OCI-M2 (cell line): Measurements from ENCODE around the gene INVS.
A peak's percentile ranks its signal among the peaks of the same experiment; 100 is the strongest.
"Not testable (repeated sequence)": the region's sequence is repeated elsewhere in the genome, so short reads cannot be mapped to it uniquely, and the experiment has no call there.

ENCODE experiments used
- DNase-seq: peaks from one replicate; lab custom pipeline; 2025; ENCODE audit not compliant: unreplicated experiment; lab: John Stamatoyannopoulos, UW

INVS gene, protein sequence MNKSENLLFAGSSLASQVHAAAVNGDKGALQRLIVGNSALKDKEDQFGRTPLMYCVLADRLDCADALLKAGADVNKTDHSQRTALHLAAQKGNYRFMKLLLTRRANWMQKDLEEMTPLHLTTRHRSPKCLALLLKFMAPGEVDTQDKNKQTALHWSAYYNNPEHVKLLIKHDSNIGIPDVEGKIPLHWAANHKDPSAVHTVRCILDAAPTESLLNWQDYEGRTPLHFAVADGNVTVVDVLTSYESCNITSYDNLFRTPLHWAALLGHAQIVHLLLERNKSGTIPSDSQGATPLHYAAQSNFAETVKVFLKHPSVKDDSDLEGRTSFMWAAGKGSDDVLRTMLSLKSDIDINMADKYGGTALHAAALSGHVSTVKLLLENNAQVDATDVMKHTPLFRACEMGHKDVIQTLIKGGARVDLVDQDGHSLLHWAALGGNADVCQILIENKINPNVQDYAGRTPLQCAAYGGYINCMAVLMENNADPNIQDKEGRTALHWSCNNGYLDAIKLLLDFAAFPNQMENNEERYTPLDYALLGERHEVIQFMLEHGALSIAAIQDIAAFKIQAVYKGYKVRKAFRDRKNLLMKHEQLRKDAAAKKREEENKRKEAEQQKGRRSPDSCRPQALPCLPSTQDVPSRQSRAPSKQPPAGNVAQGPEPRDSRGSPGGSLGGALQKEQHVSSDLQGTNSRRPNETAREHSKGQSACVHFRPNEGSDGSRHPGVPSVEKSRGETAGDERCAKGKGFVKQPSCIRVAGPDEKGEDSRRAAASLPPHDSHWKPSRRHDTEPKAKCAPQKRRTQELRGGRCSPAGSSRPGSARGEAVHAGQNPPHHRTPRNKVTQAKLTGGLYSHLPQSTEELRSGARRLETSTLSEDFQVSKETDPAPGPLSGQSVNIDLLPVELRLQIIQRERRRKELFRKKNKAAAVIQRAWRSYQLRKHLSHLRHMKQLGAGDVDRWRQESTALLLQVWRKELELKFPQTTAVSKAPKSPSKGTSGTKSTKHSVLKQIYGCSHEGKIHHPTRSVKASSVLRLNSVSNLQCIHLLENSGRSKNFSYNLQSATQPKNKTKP

DNA sequence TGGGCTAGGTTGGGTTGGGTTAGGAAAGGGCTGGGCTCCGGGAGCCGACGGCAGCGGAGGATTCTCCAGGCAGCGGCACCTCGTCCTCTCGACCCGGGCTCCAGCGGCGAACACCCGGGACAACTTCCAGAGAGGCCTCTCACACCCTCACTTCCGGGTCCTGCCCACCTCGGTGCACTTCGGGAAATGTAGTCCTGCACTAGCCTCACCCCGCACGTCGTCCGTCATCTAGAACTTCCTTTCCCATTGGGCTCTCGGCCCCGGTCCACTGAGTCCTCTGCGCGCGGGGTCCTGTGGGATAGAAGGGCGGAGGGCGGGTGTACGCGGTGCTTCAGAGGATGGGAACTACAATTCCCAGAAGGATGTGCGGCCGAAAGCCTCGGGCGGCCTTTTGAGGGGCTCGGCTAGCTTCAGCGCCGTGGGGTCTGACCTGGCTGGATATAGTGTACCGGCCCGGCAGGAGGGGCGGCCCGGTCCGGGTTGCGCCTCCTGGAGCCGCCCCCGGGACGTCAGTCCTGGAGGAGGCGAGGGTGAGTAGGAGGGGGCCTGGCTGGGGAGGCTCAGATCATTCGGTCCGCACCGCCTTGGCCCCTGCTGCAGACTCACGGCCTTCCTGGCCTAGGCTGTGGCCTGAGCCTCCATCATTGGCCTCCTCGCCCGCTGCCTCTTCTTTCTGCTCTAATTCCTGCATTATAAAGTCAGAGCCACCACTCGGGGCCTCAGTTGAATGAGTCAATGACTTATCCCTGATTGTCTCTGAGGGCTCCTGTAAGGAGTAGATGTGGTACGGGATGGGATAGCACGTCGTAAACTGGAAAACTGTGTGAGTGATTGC, at the start of gene INVS, which contains the start of gene ERP44:
Gene INVS (plus strand): TSS at position 357 of the 835 bp plus-strand sequence. CDS start 5,279 bp downstream, outside the sequence.
Gene ERP44 (minus strand): TSS at position 114 of the 835 bp plus-strand sequence. CDS start 160 bp downstream, outside the sequence.
- peak; percentile 61 for DNase-seq

DNA sequence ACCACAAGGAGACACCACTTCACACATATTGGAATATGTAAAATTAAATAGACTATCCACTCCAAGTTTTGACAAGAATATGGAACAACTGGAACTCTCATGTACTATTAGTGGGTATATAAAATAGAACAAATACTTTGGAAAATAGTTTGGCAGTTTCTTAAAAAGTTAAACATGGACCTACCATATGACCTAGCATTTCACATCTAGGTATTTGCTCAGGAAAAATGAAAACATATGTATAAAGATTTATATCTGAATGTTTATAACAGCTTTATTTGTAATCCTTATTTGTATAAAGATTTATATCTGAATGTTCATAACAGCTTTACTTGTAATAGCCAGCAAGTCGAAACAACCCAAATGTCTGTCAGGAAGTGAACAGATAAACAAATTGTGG, 49.5 kb upstream of the INVS start:
- DNase-seq = no peak

DNA sequence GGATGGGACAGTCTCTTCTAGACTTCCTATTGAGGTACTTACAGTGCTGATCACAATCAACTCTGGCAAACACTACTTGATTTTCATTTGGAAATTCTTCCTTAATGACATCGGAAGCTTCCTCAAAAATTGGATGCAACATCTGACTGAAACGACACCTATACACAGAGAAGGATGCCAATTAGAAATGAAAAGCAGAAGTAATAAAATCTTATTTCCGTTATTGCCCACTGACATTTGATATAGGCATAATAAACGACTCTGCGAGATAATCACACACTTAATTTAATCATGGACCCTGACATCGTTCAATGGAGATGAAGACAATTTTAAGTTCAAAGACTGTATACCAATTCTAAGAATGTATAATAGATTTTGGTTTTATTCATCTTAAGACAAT, 46.7 kb upstream of the INVS start:
- DNase-seq = no peak

DNA sequence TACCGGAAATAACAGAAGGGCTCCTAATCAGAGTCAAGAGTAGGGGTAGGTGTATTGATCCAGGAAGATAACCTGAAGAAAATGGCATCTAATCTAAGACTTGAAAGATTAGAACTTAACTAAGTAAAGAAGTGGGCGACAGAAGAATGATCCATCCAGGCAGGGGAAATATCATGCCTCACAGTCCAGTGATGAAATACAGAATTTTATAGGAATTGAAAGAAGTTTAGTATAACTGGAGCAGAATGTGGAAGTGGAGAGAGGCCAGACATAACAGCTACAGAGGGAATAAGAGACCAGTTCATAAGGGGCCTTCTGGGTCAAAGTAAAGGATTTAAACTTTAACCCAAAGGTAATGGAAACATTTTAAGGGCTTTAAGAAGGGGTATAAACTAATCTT, 42.5 kb upstream of the INVS start:
- DNase-seq = no peak

DNA sequence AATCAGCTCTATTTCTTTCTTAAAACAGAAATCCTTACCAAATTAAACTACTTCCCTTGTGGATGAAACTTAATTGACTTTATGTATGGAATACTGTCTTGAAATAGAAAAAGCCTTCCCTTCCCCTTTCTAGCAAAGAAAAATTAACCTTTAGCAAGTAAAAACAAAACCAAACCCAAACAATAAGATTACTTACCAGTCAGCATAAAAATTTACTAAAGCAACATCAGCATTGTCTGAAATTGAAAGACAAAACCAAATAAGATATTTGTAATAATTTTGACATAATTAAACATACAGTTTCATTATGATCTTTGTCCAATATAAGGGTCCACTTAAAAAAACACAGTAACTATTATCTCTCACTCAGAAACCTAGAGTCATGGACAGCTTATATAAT, 41.4 kb upstream of the INVS start:
- no peak for DNase-seq

DNA sequence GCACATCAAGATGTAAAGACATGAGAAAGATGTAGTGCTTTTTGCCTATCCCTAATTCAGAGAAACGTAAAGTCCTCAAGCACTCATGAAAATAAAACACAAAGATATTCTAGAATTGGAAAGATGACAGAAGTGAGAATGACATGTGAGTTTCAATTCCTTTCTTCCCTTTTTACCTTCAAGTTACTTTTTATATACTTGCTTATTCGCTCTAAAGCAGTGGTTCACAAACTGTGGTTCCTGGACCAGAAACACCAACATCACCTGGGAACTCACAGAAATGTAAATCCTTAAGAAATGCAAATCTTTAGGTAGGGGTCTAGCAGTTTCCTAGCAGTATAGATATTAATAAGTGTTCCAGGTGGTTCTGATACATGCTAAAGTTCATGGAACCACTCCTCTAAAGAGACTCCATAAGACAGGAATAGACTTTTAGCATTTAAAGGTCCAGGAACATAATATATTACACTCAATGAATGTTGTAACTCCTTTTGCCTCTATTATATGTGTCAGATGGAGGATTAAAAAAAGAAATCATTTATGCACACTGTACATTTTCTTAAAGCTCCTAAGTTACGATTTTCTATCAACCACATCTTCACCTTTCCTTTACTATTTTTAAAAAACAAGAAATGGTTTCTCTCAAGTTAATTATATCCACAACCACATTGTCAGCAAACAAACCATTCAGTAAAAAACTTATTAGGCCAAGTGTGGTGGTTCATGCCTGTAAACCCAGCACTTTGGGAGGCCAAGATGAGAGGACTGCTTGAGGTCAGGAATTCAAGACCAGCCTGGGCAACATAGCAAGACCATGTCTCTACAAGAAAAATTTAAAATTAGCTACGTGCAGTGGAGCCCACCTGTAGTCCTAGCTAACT, 40.1 kb upstream of the INVS start:
- no peak for DNase-seq

DNA sequence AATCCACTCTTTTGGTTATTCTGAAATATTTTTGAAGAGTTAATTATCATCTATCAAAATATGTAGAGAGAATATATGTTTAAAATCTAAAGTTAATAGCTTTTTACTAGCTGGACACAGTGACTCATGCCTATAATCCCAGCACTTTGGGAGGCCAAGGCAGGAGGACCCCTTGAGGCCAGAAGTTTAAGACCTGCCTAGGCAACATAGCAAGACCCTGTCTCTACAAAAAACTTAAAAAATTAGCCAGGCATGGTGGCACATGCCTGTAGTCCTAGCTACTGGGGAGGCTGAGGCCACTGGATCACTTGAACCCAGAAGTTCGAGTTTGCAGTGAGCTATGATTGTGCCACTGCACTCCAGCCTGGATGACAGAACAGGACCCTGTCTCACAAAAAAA, 36.4 kb upstream of the INVS start:
- not testable (repeated sequence) for DNase-seq

DNA sequence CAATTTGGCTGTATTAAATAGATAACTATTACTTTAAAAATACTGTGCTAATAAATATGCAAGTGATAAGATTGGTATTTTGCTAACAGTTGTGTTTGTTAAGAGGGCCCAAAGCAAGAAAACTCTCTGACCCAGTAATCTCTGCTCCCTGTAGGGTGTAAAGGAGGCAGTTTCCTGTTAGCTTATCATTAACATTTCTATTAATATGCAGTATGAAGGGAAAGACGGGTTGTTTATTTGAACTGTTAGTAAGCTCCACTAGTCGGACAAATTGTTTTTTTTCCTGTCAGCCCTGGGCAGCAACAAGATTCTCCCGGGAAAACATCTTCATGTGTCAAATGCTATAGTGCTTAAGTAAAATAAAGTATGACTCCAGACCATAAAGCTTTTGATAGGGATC, 35.9 kb upstream of the INVS start:
- no peak for DNase-seq

DNA sequence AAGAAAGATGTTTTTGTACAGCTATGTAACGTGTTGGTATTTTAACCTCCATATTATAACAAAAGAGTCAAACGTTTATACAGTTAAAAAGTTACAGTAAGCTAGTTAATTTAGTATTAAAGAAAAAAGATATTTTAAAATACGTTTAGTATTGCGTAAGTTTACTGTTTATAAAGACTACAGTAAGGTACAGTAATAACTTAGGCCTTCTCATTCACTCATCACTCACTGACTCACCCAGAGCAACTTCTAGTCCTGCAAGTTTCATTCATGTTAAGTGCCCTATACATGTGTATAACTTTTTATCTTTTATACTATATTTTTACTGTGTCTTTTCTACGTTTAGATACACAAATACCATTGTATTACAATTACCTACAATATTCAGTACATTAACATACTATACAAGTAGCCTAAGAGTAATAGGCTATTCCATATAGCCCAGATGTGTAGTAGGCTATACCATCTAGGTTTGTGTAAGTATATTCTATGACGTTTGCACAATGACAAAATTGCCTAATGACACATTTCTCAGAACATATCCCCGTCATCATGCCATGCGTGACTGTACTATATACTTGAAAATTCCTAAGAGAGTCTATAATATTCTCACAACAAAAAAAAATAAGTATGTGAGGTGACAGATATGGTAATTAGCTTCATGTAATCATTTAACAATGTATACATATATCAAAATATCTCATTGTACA, 34.0 kb upstream of the INVS start:
- no peak for DNase-seq

DNA sequence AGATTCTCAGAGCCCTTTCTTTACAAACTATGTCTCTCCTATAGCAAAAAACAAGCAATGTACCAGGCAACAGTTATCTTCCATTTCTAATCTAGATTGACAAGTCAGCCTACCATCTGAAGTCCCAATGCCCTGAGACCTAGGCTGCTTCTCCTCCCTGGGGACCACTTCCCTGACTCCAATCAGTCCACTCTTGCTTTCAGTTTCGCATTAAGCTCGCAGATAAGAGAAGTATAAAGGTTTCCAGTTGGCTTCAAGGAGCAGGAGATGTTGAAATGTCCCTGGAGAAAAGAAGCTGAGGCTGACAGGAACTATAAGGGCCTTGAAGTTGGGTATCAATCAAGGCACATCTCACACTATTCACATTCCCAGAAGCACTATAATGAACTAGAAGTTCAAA, 32.5 kb upstream of the INVS start:
- DNase-seq = no peak

DNA sequence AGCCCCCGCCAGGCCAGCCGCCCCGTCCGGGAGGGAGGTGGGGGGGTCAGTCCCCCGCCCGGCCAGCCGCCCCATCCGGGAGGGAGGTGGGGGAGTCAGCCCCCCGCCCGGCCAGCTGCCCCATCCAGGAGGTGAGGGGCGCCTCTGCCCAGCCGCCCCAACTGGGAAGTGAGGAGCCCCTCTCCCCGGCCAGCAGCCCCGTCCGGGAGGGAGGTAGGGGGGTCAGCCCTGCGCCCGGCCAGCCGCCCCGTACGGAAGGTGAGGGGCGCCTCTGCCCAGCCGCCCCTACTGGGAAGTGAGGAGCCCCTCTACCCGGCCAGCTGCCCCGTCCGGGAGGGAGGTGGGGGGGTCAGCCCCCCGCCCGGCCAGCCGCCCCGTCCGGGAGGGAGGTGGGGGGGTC, 31.1 kb upstream of the INVS start:
- DNase-seq = not testable (repeated sequence)

DNA sequence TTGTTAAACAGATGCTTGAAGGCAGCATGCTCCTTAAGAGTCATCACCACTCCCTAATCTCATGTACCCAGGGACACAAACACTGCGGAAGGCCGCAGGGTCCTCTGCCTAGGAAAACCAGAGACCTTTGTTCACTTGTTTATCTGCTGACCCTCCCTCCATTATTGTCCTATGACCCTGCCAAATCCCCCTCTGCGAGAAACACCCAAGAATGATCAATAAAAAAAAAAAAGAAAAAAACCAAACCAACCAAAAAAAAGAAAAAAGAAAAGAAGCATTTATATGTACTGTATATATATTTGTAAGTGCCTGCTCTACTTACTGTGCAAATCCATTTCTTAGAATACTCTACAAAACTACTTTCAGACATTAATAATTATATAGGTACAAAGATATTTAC, 30.0 kb upstream of the INVS start:
- DNase-seq = not testable (repeated sequence)

DNA sequence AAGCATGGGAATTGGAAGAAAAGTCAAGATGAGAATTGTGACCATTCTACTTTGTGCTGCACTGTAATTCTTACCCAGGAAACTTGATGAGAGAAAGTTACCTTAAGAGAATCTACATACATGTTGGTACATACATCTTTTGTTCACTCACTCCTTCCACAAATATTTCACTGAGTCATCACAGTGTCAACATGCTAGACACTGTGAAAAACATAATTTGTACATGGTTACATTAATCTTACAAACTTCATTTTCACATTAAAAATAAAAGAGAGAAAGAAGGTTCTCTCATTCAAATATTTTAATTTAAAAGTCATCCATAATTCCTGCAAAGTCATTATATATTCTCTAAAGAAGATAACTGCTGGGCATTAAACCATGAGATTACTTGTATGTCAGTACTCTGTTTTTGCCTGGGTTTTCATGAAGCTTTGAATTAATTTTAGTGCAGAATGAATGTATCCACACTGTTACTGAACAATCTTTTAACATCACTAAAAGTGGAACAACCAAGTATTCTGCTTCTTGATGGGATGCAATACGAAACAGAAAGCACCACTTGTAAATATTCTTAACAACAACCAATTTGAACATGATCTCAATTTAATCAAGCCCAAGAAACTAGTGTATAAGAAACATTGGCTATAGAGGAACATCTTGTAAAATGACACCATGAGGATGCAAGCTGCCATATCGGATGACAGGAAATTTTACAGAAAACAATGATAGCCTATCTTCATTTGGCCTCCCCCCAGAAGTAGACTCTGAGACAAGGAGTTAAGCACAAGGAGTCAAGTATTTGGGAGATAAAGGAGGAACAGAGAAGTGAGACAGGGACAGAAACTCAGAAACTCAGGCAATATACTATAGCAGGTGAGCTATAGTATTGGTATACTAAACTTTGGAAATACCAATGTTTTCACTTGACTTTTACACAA, 28.7 kb upstream of the INVS start:
- DNase-seq = peak; percentile 20

DNA sequence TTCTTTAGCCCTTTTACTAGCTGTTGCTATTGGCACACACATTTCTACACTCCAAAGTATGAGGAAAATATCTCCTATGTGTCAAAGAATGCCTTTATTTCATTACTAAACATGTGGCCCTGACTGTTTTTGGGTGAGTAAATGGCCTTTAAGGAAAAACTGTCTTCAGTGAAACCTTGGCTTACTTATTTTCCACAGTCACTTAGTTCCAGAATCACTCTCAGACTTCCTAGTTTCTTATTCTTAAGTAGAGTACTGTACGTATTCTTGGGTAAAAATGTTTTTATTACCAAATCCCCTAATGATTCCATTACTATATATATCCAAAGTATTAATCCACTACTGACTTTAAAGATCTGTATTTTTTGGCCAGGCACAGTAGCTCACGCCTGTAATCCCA, 27.8 kb upstream of the INVS start:
- DNase-seq = no peak

DNA sequence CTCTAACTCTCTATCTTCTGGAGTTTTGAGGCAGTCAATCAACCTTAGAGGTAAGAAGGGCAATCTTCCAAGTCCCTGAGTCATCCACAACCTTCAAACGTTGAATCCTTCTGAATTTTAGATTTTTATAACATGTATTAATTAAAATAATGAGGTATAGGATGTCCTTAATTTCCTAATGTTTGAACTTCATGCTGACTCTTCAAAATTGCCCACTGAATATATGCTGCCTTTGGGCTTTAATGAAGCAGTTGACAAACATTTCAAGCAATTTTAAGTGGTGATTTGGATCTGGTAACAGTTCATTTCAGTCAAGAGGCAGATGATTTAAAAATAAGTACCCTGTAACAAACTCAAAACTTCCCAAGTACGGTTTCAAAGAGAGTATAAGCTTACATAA, 26.2 kb upstream of the INVS start:
- DNase-seq = no peak

DNA sequence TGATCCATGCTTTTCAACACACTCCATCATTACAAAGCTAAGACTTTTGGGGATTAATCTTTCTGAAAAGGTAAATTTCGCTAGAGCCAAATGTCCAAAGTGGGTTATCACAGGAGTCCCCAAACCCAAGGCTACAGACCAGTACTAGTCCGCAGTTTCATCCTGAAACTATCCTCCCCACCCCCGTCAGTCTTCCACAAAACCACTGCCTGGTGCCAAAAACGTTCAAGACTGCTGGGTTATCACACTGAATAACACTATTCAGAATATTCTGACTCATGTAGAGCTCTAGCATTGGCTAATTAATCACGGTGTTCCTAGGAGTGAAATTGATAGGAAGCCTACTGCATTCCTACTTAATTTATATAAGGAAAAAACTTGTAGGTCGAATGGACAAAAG, 24.9 kb upstream of the INVS start:
- no peak for DNase-seq

DNA sequence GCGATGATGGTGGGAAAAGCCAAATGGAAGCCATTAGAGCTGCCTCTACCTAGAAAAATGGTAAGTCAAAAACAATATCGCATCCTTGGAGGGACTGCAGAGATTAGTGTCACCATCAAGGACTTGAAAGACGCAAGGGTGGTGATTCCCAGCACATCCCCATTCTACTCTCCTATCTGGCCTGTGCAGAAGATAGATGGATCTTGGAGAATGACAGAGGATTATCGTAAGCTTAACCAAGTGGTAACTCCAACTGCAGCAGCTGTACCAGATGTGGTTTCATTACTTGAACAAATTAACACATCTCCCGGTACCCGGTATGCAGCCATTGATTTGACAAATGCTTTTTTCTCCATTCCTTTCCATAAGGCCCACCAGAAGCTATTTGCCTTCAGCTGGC, 24.1 kb upstream of the INVS start:
- no peak for DNase-seq

DNA sequence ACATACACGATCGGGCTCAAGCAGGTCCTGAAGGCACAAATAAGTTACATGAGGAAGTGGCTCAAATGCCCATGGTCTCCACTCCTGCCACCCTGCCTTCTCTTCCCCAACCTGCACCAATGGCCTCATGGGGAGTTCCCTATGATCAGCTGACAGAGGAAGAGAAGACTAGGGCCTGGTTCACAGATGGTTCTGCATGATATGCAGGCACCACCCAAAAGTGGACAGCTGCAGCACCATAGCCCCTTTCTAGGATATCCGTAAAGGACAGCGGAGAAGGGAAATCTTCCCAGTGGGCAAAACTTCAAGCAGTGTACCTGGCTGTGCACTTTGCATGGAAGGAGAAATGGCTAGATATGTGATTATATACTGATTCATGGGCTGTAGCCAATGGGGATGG, 22.8 kb upstream of the INVS start:
- not testable (repeated sequence) for DNase-seq
